Neural cell (in vitro differentiated cells): ENCODE measurements around the gene CTAGE6. TPM values are rescaled to one million over a fixed set of nuclear protein-coding genes. Genes with fewer than 3 reads are reported as not detected.
"Not testable (repeated sequence)": the region's sequence is repeated elsewhere in the genome, so short reads cannot be mapped to it uniquely, and the experiment has no call there.

ENCODE experiments used
- H2AFZ ChIP-seq: fragments of 200-600, 300-800 bp; sonication (generic), shearing (Covaris generic); 2 replicates; pipeline ENCODE4 v1.6.0; 2014; ENCODE audit warnings: low read depth, mild to moderate bottlenecking, antibody characterized with exemption, low read length, moderate library complexity
- H3F3A ChIP-seq: fragments of 200-600 bp; shearing (Covaris generic); 2 replicates; pipeline ENCODE4 v1.6.1; 2016; ENCODE audit warnings: mild to moderate bottlenecking, moderate library complexity, mixed read lengths, antibody characterized with exemption, low read length; ENCODE audit not compliant: insufficient read depth, poor library complexity, severe bottlenecking
- H3K27ac ChIP-seq: fragments of 200-600, 300-800 bp; sonication (generic), shearing (Covaris generic); 2 replicates; pipeline ENCODE4 v1.5.1; 2014; ENCODE audit warnings: mild to moderate bottlenecking, low read length, moderate library complexity
- H3K27me3 ChIP-seq: fragments of 300-800, 200-600 bp; sonication (generic), shearing (Covaris generic); 2 replicates; pipeline ENCODE4 v1.6.0; 2014; ENCODE audit warnings: mild to moderate bottlenecking, low read depth, low read length, moderate library complexity; ENCODE audit not compliant: insufficient read depth
- H3K36me3 ChIP-seq: fragments of 300-800, 200-600 bp; sonication (generic), shearing (Covaris generic); 2 replicates; pipeline ENCODE4 v1.5.1; 2014; ENCODE audit warnings: mild to moderate bottlenecking, antibody characterized with exemption, low read length, moderate library complexity; ENCODE audit not compliant: insufficient read depth
- H3K4me2 ChIP-seq: fragments of 300-800, 200-600 bp; sonication (generic), shearing (Covaris generic); 2 replicates; pipeline ENCODE4 v1.6.0; 2014; ENCODE audit warnings: mild to moderate bottlenecking, low read length
- H3K4me3 ChIP-seq: fragments of 300-800, 200-600 bp; sonication (generic), shearing (Covaris generic); 2 replicates; pipeline ENCODE4 v1.5.1; 2014; ENCODE audit warnings: mild to moderate bottlenecking, low read length, moderate library complexity
- H3K79me2 ChIP-seq: fragments of 200-600 bp; shearing (Covaris generic); replicated peaks from 2 replicates; pipeline ENCODE4 v1.6.0; 2014; ENCODE audit warnings: mild to moderate bottlenecking, low read length, moderate library complexity; ENCODE audit not compliant: insufficient read depth
- H3K9ac ChIP-seq: fragments of 300-800, 200-600 bp; sonication (generic), shearing (Covaris generic); 2 replicates; pipeline ENCODE4 v1.6.1; 2016; ENCODE audit warnings: mild to moderate bottlenecking, low read length, mixed read lengths
- H3K9me2 ChIP-seq: fragments of 200-600 bp; shearing (Covaris generic); 2 replicates; pipeline ENCODE4 v1.6.1; 2016; ENCODE audit warnings: mild to moderate bottlenecking, low read length, mixed read lengths; ENCODE audit not compliant: insufficient read depth
- H3K9me3 ChIP-seq: fragments of 200-600, 300-800 bp; sonication (generic), shearing (Covaris generic); 2 replicates; pipeline ENCODE4 v1.6.1; 2016; ENCODE audit warnings: mild to moderate bottlenecking, mixed run types, low read length, moderate library complexity, mixed read lengths
- H4K20me1 ChIP-seq: fragments of 200-600 bp; shearing (Covaris generic); 2 replicates; pipeline ENCODE4 v1.6.1; 2016; ENCODE audit warnings: mild to moderate bottlenecking, mixed run types; ENCODE audit not compliant: insufficient read depth
- polyA plus RNA-seq: library from polyadenylated mRNA; depleted of rRNA; stranded (reverse); fragments of >200 nt; gene quantifications from 2 replicates; pipeline ENCODE4 v1.2.3, GENCODE V29; 2014
- small RNA-seq, 3 experiments: library from RNA; depleted of rRNA; stranded (forward); fragments of <200 nt; gene quantifications; one replicate each; pipeline ENCODE3, GENCODE V24; 2012

CTAGE6 gene
- polyA plus RNA-seq, 1 donor from 2014 or later, result not detected

GRCh38 chr7:143714581-143715454 lies 42.7 kb downstream of the CTAGE6 start:
- H3K9me2 ChIP-seq, H3K27ac ChIP-seq: not testable (repeated sequence)

GRCh38 chr7:143712381-143712780 lies 45.1 kb downstream of the CTAGE6 start:
- not testable (repeated sequence) for H3K36me3 ChIP-seq, H3K27ac ChIP-seq, H3K27me3 ChIP-seq, H3F3A ChIP-seq, H3K4me3 ChIP-seq, H4K20me1 ChIP-seq, H3K9ac ChIP-seq, H3K9me3 ChIP-seq, H2AFZ ChIP-seq, H3K79me2 ChIP-seq, H3K4me2 ChIP-seq, H3K9me2 ChIP-seq

More at GRCh38 chr7:143714581-143715454, 42.7 kb downstream of the CTAGE6 start:
- not testable (repeated sequence) for H3K9ac ChIP-seq, H4K20me1 ChIP-seq, H3K4me2 ChIP-seq, H3K36me3 ChIP-seq, H3K27me3 ChIP-seq, H3K79me2 ChIP-seq, H2AFZ ChIP-seq, H3F3A ChIP-seq, H3K9me3 ChIP-seq, H3K4me3 ChIP-seq

GRCh38 chr7:143711727-143712324 lies 45.7 kb downstream of the CTAGE6 start:
- not testable (repeated sequence) for H3K9me2 ChIP-seq, H3K36me3 ChIP-seq, H3K4me3 ChIP-seq, H4K20me1 ChIP-seq, H3K9me3 ChIP-seq, H3K4me2 ChIP-seq, H3K9ac ChIP-seq, H3F3A ChIP-seq, H3K79me2 ChIP-seq, H2AFZ ChIP-seq, H3K27ac ChIP-seq, H3K27me3 ChIP-seq

- H3K36me3 ChIP-seq, H3K9me2 ChIP-seq, H3K4me2 ChIP-seq, H4K20me1 ChIP-seq, H3K4me3 ChIP-seq, H3K79me2 ChIP-seq, H3F3A ChIP-seq, H3K27me3 ChIP-seq, H3K9me3 ChIP-seq, H2AFZ ChIP-seq, H3K27ac ChIP-seq, H3K9ac ChIP-seq: not testable (repeated sequence)
These were observed 47.6 kb downstream of the CTAGE6 start for GRCh38 chr7:143709895-143710294.

Small RNA genes within 50 kb of the gene (small RNA-seq; reads per million reads assigned to genes)
- gene RNU6-267P, result 0 reads per million in 3 experiments

Other genes with a start within 250 kb of the CTAGE6 start
- gene CTAGE15, start 185.9 kb downstream of the CTAGE6 start, polyA plus RNA-seq, result not detected in 2 replicates
- gene TCAF2, start 136.7 kb downstream of the CTAGE6 start, polyA plus RNA-seq, result 0.08 and 0.28 TPM in 2 replicates
- gene TCAF1, start 144.5 kb upstream of the CTAGE6 start, polyA plus RNA-seq, result 172 and 182 TPM in 2 replicates
- not detected in 2 replicates for gene OR2F2, start 177.5 kb upstream of the CTAGE6 start, polyA plus RNA-seq
- 0.36 TPM in 1 of 2 replicates, not detected in the other for gene OR2F1, start 197.1 kb upstream of the CTAGE6 start, polyA plus RNA-seq
- not detected in 2 replicates for gene OR6B1, start 242.6 kb upstream of the CTAGE6 start, polyA plus RNA-seq